NCI-H146 (cell line): ENCODE data around the gene DOHH.
A peak's percentile ranks its signal among the peaks of the same experiment; 100 is the strongest.
"Not testable (repeated sequence)": the region's sequence is repeated elsewhere in the genome, so short reads cannot be mapped to it uniquely, and the experiment has no call there.

ENCODE experiments used
- DNase-seq: peaks from one replicate; lab custom pipeline; 2025; lab: John Stamatoyannopoulos, UW

The DOHH gene

DNA sequence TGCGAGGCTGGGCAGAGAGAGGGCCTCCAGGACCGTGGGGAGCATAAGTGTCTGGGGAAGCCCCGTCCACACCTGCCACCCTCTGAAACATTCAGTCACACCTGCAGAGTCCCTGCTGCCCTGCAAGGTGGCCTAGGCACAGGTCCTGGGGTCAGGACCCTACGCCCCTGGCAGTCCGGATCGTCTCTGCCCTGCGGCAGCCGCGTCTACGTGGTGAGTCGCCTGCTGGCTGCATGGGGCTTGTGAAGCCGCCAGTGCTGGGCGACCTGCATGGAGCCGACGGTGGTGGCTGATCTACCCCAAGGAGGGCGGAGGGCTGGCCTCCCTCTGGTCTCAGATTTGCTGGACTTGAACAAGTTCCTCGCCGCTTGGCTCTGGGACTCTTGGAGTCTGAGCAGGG is 18.7 kb upstream of the DOHH start:
- no peak for DNase-seq

DNA sequence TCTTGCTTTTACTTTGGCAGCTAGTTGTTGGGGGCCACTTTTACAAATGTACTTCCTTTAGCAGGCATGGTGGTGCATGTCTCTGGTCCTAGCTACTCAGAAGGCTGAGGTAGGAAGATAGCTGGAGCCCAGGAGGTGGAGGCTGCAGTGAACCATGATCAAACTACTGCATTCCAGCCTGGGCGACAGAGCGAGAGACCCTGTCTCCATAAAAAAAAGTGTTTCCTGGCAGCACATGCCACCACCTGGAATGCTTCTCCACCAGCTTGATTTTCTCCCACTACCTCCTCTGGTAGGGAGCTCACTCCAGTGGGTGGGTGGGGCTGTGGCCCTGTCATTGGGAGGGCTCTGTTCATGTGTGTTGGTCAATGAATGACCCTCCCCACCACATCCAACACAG is 18.2 kb upstream of the DOHH start:
- DNase-seq = no peak

DNA sequence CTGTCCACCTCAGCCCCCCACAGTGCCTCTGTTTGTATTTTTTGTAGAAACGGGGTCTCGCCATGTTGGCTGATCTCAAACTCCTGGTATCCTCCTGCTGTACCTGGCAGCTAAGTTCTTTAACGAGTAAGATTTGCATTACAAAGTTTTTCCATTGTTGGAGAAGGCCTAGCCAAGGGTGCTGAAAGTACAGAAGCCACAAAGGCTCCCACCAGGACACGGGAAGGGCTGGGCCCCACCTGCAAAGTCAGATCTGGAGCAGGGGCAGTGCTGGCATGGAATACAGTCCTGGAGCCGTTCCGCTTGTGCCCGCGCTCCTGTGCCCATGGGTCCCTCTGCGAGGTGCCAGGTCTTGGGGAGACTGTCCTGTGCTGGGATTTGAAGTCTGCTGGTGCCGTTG is 17.8 kb upstream of the DOHH start:
- no peak for DNase-seq

DNA sequence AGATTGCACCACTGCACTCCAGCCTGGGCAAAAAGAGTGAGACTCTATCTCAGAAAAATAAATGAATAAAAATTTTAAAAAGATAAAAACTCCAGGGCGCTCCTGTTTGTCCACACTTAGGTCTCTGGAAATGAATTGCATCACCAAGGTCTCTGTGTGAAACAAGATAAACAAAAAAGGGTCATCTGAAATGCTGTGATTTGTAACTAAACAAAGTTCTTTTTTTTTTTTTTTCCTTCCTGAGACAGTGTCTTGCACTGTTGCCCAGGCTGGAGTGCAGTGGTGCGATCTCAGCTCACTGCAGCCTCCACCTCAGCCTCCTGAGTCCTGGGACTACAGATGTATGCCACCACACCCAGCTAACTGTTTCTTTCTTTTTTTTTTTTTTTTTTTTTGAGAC is 17.2 kb upstream of the DOHH start:
- no peak for DNase-seq

DNA sequence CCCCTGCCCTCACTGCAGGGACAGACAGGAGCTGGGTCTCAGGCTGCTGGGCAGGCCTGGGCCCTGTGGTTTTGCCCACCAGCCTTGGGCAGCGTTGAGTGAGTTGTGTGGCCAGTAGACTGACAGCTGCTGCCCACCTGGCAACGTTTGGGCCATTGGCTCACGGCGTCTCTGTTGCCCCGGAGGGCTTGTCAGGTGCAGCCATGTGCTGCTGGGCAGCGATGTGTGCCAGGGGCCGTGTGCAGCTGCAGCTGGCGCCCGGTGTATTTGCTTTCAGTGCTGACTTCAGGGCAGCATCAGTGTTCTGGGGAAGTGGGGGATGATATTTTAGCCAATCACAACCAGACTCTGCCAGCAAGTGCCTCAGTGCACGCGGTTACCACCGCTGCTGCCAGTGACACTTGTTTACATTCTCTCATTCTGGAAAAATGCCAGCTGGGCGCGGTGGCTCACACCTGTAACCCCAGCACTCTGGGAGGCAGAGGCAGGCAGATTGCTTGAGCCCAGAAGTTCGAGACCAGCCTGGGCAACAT is 16.3 kb upstream of the DOHH start:
- peak; percentile 57 for DNase-seq

DNA sequence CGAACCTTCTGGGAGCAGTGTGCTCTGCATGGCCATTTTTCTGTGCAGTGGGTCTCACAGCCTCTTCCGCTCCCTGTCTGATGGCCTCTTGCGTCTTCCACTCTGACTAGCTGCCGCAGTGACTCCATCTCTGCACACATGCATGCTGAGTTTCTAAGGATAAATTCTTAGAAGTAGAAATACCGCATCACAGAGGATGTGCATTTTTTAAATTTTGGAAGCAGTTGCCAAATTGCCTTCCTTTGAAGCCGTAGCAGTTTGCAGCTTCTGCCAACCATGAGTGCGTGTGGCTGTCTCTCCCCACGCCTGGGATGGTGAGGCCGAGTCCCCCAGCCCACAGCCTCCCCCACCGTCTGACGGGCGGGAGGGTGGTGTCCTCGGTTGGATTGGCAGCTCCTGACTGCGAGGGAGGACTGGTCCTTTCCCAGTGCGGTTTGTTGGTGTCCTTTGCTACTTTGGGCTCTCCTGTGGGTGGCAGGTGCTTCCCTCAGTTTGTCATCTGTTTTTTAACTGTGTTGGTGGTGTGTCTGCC is 15.5 kb upstream of the DOHH start:
- no peak for DNase-seq

DNA sequence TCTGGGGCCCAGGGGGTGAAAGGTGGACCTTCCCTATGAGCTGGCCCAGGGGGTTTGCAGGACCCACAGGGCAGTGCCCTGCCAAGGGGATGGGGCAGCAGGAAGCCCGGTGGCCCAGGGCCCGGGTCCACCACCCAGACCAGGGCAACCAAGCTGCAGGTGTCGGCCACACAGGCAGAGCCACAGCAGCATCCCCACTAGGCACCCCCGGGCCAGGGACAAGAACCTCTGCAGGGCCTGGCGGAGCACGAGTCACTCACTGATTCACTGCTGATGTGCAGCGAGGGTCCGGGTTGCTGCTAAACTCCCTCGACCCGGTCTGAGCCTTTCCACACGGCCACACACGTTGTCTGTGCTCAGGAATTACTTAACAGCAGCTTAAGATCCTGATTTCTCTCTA is 14.5 kb upstream of the DOHH start:
- DNase-seq = no peak

DNA sequence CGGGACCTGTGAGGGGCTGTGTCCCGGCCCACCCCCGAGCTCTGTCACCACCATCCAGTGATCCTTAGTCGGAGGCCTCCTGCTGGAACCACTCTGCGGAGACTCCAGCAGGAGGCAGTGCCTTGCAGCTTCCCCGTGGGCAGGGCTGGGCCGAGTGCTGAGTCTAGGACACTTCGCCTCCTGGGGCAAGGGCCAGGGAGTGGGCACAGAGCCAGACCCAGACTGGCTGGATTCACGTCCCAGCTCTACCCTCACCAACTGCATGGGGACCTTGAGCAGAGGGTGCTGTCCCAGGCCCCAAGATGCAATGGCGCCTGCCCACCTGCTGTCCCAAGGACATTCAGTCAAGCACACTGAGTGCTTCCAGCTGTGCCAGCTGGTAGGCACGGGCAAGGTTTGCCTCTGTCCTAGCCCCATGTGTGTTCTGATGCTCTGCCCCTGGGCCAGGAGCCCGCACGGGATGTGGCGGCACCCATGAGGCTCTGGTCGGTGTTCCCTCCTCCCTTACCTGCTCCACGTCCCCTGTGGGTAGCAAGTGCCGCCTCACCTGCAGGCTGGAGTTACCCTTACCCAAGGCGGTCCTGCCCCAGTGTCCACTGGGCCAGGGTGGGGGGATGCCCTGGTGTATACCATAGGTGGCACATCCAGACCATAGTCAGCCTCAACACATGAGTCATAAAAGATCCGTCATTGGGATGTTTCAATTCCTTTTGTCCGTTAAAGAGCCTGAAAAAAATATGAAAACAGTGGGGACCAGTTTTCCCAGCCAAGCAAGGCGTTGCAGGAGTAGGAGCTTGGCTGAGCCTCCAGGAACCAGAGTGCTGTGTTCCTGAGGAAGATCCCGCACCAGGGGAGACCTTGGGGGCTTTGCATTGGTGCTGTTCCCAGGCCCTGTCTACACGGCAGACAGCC is 13.0 kb upstream of the DOHH start:
- no peak for DNase-seq

DNA sequence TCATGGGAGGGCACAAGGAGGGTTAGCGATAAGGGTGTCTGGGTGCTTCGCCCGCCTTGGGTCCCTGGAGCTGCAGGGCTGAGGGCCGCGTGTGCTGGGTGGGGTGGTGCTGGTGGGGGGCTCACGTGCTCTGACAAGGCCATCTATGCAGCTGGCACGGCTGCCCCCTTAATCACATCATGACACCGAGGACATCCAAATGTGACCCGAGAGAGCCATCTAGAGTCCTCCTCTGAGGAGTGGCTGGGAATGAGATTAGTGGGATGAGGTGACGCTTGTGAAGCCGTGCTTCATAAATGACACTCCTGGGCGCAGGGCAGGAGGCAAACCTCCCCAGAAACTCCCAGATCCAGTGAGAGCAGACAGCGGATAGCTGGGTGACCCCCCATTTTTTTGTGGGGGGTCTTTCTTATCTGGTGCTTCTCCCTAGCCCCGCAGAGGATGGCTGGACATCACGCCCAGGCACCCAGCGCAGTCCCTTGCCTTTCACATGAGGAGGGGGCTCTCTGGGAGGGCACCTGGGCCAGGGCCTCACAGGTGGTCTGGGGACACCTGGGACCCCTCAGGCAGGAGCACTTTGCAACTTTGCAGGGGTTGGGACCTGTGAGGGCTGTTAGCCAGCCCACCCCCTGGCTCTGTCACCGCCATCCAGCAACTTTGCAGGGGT is 12.2 kb upstream of the DOHH start:
- DNase-seq = no peak

DNA sequence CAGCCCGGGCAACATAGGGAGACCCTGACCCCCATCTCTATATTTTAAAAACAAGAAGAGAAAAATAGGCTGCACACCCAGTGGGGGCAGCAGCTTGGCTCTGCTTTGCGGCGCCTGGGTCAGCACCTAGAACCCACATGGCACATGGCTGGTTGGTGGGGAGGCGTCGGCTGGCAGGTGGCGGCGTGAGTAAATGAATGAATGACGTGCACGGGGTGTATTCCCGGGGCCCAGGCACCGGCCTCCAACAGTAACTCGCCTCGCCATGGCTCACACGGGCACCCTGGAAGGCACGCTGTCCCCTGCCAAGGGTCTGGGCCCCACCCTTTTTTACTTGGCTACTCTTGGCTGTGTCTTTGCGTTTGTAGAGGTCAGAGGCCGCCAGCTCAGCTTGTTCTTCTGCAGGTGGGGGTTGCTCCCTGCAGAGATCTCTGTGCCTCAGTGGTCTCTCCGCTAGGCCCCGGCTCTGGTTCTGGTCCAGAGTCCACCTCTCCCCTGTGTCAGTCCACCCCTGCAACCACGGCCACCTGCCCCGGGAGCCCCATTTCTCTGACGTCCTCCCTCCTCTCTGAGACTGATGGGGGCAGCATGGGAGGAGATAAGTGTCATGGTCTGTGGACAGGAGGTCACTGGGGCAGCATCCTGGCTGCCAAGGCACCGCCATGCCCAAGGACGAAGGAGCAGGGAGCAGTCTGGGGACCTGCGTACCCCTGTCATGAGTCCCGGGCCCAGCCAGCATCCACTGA is 11.2 kb upstream of the DOHH start:
- DNase-seq = no peak

DNA sequence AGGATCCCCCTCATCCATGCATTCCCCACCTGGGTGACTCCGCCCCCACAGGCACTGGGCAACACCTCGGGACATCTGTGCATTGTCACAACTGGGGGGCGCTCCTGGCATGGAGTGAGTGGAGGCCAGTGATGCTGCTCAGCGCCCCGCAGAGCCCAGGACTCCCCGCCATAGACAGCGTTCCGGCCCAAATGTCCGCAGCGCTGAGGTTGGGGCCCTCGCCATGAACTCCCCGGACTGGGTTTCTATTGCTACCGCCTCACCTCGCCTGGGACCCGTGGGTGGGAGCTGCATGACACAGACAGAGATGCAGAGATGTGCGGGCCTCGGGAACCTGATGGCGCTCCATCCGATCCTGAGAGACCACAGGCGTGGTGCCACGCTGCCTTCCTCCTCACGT is 10.3 kb upstream of the DOHH start:
- no peak for DNase-seq

DNA sequence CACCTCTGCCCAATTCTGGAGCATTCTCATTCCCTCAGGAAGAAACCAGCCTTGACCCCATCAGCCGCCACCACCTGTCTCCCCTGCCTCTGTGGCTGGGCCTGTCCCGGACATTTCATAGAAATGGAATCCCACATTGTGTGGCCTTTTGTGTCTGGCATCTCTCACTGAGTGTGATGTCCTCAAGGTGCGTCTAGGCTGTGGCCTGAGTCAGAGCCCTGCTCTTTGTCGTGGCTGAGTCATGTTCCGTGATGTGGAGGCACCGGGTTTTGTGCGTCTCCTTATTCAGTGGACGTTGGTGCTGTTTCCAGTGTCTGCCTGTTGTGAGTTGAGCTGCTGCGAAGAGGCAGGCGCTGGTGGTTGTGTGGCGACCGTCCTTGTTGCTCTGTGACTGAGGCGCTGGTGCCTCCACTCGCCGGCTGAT is 9.1 kb upstream of the DOHH start:
- no peak for DNase-seq

DNA sequence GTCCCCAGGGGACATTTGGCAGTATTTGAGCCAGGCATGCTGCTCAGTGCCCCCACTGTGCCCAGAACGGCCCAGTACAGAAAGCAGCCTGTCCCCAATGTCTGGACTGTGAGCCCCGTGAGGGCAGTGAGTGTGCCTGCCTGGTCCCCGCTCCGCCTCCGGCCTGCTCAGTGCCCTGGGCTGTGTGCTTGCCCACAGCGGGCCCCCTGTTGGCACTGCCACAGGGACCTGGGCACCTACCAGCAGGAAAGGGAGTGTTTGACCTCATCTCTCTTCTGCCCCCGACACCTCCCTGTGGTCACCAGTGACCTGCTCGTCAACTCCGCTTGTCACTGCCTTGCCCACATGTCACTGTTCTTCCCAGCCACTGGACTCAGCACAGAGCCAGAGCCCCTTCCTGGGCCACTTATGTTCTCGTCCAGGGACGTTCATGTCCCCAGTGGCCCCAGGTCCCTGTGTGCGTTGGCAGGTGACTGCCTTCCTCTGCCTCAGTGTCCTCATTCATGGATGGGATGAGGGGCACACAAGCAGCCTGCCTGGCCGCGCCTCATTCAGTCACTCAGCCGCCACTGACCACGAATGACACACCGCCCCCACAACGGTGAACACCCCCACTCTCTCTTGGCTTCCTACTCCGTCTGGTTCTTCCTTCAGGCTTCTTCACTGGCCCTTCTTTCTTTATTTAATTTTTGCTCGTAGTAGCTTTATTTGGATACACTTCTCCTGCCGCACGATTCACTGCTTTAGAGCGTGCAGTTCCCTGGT is 8.5 kb upstream of the DOHH start:
- no peak for DNase-seq

DNA sequence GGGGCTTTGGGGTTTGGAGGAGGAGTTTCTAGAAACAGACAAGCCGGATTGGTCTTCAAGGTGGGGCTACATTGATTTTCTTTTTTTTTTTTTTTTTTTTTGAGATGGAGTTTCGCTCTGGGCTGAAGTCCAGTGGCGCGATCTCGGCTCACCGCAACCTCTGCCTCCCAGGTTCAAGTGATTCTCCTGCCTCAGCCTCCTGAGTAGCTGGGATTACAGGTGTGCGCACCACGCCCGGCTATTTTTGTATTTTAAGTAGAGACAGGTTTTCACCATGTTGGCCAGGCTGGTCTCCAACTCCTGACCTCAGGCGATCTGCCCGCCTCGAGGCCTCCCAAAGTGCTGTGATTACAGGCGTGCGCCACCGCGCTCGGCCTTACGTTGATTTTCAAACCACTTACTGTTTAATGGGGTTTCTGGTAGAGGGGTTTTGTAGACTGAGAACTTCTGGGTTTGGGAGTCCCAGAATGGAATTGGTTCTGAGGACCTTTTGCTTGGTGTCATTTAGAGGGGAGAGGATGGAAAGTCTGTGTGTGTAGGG is 7.7 kb upstream of the DOHH start:
- DNase-seq = not testable (repeated sequence)

DNA sequence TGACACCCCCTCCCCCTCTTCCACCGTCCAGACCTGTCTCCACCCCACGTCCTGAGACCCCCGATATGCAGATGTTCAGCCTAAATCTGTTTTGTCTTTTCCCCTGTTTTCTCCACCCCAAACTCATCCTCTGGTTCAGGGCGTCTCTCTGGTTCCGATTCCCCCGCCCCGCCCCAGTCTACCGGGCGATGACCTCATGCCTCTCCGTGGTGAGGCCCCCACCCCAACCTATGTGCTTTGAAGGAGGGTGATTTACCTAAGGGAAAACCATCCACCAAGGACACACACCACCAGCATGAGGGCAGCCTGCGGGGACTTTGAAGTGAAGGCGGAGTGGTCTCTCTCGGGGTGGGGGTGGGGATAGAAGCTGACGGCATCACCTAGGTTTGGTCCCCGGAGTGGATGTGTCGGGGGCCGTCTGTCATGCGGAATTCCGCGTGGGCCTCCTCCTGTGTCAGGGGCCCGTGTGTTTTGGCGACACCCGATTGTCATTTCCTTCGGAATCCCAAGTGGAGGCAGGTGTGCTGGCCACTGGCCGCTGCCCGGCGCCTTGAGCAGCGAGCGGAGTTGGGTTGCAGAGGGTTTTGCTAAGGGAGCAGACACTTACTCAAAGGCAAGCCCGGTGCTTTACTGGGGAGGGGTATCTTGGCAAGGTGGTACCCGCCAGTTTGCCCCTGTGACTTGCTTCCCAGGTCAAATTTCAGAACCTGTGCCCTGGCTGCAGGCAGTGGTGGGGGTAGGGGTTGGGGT is 7.1 kb upstream of the DOHH start:
- DNase-seq = no peak

DNA sequence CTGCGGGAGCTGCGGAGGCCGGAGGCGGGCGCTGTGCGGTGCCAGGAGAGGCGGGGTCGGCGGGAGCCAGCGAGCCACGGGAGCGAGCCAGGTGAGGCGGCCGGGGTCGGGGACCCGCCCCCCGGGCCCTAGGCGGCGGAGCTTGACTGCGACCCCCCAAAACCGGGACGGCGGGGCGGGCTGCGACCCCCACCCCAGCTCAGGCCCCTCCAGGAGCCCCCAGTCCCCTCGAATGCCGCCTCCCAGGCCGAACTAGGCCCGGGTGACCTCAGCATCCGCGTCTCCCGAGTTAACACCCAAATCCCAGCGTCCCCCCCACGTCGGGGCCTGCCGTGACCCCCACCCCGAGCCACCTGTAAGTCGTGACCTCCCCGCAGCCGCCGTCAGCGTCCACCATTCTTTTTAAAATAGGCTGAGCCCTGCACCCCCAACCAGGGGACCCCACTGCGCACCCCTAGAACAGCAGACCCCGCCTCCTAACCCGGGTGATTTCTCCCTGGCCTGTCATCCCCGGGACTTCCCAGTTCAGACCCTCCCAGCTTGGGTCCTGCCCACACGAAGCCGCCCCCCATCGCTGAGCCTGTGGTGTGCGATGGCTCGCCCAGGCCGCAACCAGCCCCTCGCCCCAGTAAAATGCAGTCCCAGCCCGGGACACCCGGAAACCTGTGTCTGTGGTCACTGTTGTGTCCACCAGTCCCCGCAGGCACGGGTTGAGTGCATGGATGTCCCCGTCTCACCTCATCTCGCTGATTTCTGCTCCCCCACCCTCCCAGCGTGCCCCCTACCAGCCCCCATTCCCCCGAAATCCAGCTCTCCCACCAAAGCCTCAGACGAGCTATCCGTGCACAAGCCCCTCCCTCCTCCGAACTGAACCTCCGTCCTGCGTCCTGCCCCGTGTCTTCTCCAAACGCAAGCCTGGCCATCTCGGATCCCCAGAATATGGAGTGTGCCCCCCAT is 6.2 kb upstream of the DOHH start:
- no peak for DNase-seq

DNA sequence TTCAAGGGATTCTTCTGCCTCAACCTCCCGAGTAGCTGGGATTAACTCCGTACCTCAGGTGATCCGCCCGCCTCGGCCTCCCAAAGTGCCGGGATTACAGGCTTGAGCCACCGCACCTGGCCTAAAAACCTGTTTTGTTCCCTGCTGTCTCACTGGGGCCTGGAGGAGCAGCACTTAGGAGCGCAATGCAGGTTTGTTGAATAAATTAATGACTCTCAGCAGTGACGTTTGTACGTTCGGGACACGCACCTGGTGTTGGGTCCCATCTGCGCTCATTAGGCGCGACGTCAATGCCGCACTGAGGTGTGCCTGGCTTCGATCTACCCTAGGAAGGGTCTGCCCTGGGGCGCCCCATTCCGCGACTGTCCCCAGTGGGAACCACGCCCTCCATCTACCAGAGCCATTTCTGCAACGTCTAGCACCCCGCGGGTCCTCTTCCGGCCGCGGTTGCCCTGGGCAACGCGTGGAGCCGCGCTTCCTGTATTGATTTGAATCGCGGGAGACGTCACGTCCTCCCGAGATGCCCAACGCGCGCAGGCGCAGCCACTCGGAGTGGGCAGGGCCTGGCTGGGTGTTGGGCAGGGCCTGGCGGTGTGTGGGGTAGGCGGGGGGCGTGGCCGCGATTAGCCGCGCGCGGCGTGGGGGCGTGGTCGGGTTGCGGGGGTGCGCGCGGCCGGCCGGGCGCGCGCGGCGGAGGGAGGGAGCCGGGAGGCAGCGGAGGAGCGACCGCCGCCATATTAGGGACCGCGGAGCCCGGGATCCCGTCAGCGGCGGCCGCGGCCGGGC is 5.3 kb upstream of the DOHH start, which contains the start of gene FZR1:
Gene FZR1 (plus strand): TSS at position 714 of the 786 bp plus-strand sequence. CDS start 16,679 bp downstream, outside the sequence.
- DNase-seq = peak; percentile 97

DNA sequence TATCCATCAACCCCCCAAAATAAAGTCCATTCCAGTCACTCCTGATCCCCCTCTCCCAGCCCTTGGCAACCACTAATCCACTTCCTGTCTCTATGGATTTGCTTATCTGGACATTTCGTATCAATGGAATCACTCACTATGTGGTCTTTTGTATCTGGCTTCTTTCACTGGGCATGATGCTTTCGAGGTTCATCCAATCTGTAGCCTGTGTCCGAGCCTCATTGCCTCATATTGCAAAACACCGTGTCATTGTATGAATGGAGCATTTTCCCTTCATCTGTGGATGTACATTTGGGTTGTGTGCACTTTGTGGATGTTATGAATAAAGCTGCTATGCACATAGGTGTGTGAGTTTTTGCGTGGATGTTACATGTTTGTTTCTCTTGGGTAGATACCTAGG is 4.3 kb upstream of the DOHH start:
- DNase-seq = peak; percentile 44
